ENCODE measurements around the gene DCTN2. TPM values are rescaled to one million over a fixed set of nuclear protein-coding genes. Genes with fewer than 3 reads are reported as not detected.

The DCTN2 gene
- polyA plus RNA-seq, 1 donor (not counting 4 experiments of a cell fraction or from before 2014, with no cell fraction given): 132 TPM

- H3K9me1 ChIP-seq (ENCODE audit: control insufficient read depth, extremely low read depth, insufficient read depth, low read length): no peaks in the 10 kb centered on the region
- FAIRE-seq: no peak
- dilution Hi-C loops (cut with MboI; ENCODE audit: extremely low pct_ligation_motif_present, low sequenced_read_pairs): no loop called here
Observed at GRCh38 chr12:57531836-57532235, 15.2 kb downstream of the DCTN2 start.

GRCh38 chr12:57530396-57531142 is 16.4 kb downstream of the DCTN2 start:
- FAIRE-seq (no peak), DNase-seq (ENCODE audit: low read depth, low spot score) (no peak)
- Histone ChIP-seq H3K27ac (ENCODE audit: control insufficient read depth, insufficient read depth, low read length) (no peak overlapping the region), H3K36me3 (ENCODE audit: control insufficient read depth in 2 of 2, extremely low read depth in 1 of 2, insufficient read depth in 2 of 2, low read length in 2 of 2) (peaks cover 48 to 55% of the 10 kb centered on the region in 2 experiments), H3K9me1 (ENCODE audit: control insufficient read depth, extremely low read depth, insufficient read depth, low read length) (no peaks in the 10 kb centered on the region), H3K9ac (ENCODE audit: control insufficient read depth, extremely low read depth, insufficient read depth, low read length) (no peak overlapping the region), H4K20me1 (ENCODE audit: control insufficient read depth, extremely low read depth, insufficient read depth, low read length) (no peaks in the 10 kb centered on the region), H3K27me3 (ENCODE audit: control insufficient read depth, extremely low read depth, insufficient read depth, low read length) (no peaks in the 10 kb centered on the region), H3K9me3 (ENCODE audit: control insufficient read depth, low read depth, low read length) (no peaks in the 10 kb centered on the region), H3K4me2 (ENCODE audit: control insufficient read depth, extremely low read depth, insufficient read depth, low read depth, low read length) (no peak overlapping the region), H3K4me3 (ENCODE audit: control insufficient read depth in 2 of 3, extremely low read depth in 1 of 3, insufficient read depth in 2 of 3, low read depth in 1 of 3, low read length in 3 of 3) (no peak overlapping the region), H3K4me1 (ENCODE audit: control insufficient read depth, extremely low read depth, insufficient read depth, low read length) (no peaks in the 10 kb centered on the region), H3K79me2 (ENCODE audit: control insufficient read depth, insufficient read depth, low read length) (peaks cover under 1% of the 10 kb centered on the region), H2AFZ (ENCODE audit: control insufficient read depth, low read length) (no peak overlapping the region)
- dilution Hi-C loops (cut with MboI; ENCODE audit: extremely low pct_ligation_motif_present, low sequenced_read_pairs): no loop called here
- TF ChIP-seq EZH2 (IDR thresholded peaks at IDR 0.05; ENCODE audit: low read length): no peak
- no peak for TF ChIP-seq CTCF (optimal IDR thresholded peaks at IDR 0.05 in 1 of 3, IDR thresholded peaks at IDR 0.05 in 1 of 3, conservative IDR thresholded peaks at IDR 0.05 in 1 of 3; ENCODE audit: extremely low read depth in 1 of 3, insufficient read depth in 2 of 3, low read length in 3 of 3)

More at GRCh38 chr12:57531836-57532235, 15.2 kb downstream of the DCTN2 start:
- Histone ChIP-seq H3K4me2 (ENCODE audit: control insufficient read depth, extremely low read depth, insufficient read depth, low read depth, low read length) (no peak overlapping the region), H3K27me3 (ENCODE audit: control insufficient read depth, extremely low read depth, insufficient read depth, low read length) (no peaks in the 10 kb centered on the region), H4K20me1 (ENCODE audit: control insufficient read depth, extremely low read depth, insufficient read depth, low read length) (no peaks in the 10 kb centered on the region), H3K36me3 (ENCODE audit: control insufficient read depth in 2 of 2, extremely low read depth in 1 of 2, insufficient read depth in 2 of 2, low read length in 2 of 2) (peaks cover 49 to 51% of the 10 kb centered on the region in 2 experiments), H3K79me2 (ENCODE audit: control insufficient read depth, insufficient read depth, low read length) (no peaks in the 10 kb centered on the region), H3K4me1 (ENCODE audit: control insufficient read depth, extremely low read depth, insufficient read depth, low read length) (no peaks in the 10 kb centered on the region), H3K27ac (ENCODE audit: control insufficient read depth, insufficient read depth, low read length) (no peak overlapping the region), H3K9me3 (ENCODE audit: control insufficient read depth, low read depth, low read length) (no peaks in the 10 kb centered on the region), H2AFZ (ENCODE audit: control insufficient read depth, low read length) (no peak overlapping the region), H3K4me3 (ENCODE audit: control insufficient read depth in 2 of 3, extremely low read depth in 1 of 3, insufficient read depth in 2 of 3, low read depth in 1 of 3, low read length in 3 of 3) (no peak overlapping the region), H3K9ac (ENCODE audit: control insufficient read depth, extremely low read depth, insufficient read depth, low read length) (no peak overlapping the region)
- no peak for DNase-seq (ENCODE audit: low read depth, low spot score)
- TF ChIP-seq CTCF (optimal IDR thresholded peaks at IDR 0.05 in 1 of 3, IDR thresholded peaks at IDR 0.05 in 1 of 3, conservative IDR thresholded peaks at IDR 0.05 in 1 of 3; ENCODE audit: extremely low read depth in 1 of 3, insufficient read depth in 2 of 3, low read length in 3 of 3): no peak
- TF ChIP-seq EZH2 (IDR thresholded peaks at IDR 0.05; ENCODE audit: low read length): no peak
